C4-2B (cell line): Measurements from ENCODE around the gene APOBEC3C.
"Not testable (repeated sequence)": the region's sequence is repeated elsewhere in the genome, so short reads cannot be mapped to it uniquely, and the experiment has no call there.

Source experiments
- H3K27ac ChIP-seq: fragments of 450-650 bp; 2 replicates; pipeline ENCODE4 v1.5.1; 2017
- ZFX ChIP-seq: fragments of 450-650 bp; IDR thresholded peaks from 2 replicates; pipeline ENCODE4 v1.6.1; 2017
- TF ChIP-seq, protein P1 (sequence below): fragments of 450-650 bp; conservative IDR thresholded peaks from 2 replicates; pipeline ENCODE4 v1.5.1; 2017; ENCODE audit warnings: mild to moderate bottlenecking

The APOBEC3C gene

DNA sequence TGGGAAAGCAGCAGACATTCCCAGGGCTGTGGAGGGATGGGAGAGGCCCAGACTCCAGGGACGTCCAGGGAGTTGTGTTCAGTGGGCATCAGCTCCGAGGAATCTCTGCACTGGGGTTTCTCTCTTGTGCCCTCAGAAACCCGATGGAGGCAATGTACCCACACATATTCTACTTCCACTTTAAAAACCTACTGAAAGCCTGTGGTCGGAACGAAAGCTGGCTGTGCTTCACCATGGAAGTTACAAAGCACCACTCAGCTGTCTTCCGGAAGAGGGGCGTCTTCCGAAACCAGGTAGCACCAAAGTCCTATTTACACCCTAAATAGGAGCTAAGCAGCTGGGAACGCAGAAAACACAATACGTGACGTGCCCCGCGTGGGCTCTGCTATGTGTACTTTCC lies 15.2 kb downstream of the APOBEC3C start:
- no peak for TF ChIP-seq ZFX
- TF ChIP-seq, protein P1, sequence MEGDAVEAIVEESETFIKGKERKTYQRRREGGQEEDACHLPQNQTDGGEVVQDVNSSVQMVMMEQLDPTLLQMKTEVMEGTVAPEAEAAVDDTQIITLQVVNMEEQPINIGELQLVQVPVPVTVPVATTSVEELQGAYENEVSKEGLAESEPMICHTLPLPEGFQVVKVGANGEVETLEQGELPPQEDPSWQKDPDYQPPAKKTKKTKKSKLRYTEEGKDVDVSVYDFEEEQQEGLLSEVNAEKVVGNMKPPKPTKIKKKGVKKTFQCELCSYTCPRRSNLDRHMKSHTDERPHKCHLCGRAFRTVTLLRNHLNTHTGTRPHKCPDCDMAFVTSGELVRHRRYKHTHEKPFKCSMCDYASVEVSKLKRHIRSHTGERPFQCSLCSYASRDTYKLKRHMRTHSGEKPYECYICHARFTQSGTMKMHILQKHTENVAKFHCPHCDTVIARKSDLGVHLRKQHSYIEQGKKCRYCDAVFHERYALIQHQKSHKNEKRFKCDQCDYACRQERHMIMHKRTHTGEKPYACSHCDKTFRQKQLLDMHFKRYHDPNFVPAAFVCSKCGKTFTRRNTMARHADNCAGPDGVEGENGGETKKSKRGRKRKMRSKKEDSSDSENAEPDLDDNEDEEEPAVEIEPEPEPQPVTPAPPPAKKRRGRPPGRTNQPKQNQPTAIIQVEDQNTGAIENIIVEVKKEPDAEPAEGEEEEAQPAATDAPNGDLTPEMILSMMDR: no peak
- no peak overlapping the region for H3K27ac ChIP-seq

DNA sequence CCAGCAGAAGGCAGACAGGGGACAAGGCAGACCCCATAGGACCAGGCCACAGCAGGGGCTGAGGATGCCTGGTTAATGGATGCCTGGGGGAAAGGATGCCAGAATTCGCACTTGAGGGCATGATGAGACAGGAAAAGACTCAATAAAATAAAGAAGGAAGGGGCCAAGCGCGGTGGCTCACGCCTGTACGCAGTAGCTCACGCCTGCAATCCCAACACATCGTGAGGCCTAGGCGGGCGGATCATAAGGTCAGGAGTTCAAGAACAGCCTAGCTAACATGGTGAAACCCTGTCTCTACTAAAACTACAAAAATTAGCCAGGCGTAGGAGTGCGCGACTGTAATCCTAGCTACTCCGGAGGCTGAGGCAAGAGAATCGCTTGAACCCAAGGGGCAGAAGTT lies 16.6 kb downstream of the APOBEC3C start:
- no peak overlapping the region for H3K27ac ChIP-seq
- no peak for TF ChIP-seq ZFX
- TF ChIP-seq, protein P1: no peak

DNA sequence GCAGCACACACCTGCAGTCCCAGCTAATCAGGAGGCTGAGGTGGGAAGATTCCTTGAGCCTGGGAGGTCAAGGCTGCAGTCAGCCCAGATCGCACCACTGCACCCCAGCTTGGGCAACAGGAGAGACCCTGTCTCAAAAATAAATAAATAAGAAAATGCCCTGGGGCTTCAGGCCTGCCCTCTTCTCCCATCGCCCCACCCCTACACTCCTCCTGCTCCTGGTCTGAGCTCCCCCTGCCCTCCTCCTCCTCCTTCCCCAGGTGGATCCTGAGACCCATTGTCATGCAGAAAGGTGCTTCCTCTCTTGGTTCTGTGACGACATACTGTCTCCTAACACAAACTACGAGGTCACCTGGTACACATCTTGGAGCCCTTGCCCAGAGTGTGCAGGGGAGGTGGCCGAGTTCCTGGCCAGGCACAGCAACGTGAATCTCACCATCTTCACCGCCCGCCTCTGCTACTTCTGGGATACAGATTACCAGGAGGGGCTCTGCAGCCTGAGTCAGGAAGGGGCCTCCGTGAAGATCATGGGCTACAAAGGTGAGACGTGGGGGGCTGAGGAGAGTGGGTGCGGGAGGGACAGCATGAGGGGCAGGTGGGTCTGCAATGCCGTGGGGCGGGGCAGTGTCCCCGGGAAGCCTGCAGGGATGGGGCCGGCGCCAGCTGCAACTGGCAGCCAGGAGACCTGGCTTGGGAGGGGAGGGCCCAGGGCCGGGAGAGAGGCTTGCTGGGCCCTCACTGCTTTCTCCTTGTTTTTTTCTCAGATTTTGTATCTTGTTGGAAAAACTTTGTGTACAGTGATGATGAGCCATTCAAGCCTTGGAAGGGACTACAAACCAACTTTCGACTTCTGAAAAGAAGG lies 17.6 kb downstream of the APOBEC3C start:
- H3K27ac ChIP-seq: not testable (repeated sequence)

DNA sequence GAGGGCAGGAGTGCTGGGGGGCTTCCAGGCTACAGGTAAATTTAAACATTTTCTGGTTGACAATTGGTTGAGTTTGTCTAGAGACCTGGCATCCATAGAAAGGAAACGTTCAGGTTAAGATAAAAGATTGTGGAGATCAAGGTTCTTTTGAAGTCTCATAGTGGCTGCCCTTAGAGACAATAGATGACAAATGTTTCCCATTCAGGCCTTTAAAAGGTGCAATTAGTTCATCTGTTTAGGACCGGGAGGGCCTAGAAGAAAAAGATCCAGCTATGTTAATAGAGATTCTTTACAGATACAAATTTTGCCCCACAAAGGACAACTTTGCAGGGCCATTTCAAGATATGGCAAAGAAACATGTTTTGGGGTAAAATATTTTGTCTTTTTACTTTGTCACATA lies 23.0 kb downstream of the APOBEC3C start:
- H3K27ac ChIP-seq: not testable (repeated sequence)

DNA sequence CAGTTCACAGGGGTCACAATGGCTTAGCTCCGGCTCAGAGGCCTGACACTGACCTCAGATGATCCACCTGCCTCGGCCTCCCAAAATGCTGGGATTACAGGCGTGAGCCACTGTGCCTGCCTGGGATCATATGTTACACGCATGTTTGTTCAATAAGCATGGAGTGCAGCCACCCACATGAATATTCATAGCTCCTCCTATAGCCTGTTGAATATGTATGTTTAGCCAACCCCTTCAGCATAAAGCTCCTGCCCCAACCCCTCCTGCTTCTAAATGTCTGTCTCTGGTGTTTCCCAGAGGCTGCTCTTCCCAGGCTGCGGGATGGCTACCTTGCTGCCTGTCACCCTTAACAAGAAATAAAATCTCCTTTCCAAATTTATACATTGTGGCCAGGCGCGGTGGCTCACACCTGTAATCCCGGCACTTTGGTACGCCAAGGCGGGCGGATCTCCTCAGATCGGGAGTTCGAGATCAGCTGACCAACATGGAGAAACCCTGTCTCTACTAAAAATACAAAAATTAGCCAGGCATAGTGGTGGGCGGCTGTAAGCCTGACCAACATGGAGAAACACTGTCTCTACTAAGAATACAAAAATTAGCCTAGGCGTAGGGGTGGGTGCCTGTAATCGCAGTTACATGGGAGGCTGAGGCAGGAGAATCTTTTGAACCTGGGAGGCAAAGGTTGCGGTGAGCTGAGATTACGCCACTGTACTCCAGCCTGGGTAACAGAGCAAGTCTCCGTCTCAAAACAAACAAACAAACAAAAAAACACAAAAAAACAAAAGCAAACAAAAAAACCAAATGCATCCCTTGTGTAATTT lies 25.5 kb downstream of the APOBEC3C start:
- peak overlapping the region; percentile 56; the same call in 1 of the 2 replicates for H3K27ac ChIP-seq
- TF ChIP-seq, protein P1: no peak
- TF ChIP-seq ZFX: no peak

DNA sequence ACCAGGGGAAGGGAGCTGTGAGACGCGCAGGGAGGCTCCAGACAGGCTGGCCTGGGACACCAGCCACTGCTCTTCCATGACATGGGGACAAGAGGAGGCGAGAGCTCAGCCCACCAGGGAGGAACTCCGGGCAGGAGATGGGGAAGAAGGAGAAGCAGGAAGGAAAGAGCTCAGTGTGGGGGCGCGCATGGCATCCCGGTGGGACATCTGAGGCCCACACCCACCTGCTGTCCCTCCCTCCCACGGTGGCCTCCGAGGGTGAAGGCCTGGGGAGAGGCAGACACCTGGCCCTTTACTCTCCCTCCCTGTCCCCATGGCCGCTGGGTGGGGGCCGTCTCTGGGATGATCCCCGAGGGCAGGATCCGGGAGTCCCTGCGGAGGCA lies 26.1 kb downstream of the APOBEC3C start:
- H3K27ac ChIP-seq: peak overlapping the region; percentile 56; the same call in 1 of the 2 replicates

DNA sequence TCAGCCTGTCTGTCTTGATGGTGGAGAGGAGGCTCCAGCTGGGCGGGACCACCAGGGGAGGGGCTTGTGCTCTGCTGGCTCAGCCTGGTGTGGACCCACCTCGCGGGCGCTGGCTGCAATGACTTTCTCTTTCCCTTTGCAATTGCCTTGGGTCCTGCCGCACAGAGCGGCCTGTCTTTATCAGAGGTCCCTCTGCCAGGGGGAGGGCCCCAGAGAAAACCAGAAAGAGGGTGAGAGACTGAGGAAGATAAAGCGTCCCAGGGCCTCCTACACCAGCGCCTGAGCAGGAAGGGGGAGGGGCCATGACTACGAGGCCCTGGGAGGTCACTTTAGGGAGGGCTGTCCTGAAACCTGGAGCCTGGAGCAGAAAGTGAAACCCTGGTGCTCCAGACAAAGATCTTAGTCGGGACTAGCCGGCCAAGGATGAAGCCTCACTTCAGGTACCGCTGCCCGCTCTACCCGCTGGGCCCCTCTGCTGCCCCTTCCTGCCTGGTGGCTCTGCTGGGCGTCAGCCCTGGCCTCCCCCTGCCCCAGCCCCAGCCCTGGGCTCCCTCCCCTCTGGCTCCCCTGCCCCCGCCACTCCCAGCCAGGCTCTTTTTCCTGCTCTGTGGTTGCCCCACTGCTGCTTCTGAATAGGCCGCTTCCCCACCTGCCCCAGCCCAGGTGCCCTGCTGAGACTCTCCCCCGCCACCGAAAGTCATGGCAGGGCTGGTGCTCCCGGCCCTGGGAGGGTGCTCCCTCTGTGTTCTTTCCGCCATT lies 26.7 kb downstream of the APOBEC3C start, which contains the start of gene APOBEC3F:
Gene APOBEC3F (plus strand): TSS at position 327 of the 759 bp plus-strand sequence. CDS start 97 bp downstream, at position 424.
- H3K27ac ChIP-seq: peak within 1 kb of the TSS; percentile 56; the same call in 1 of the 2 replicates

DNA sequence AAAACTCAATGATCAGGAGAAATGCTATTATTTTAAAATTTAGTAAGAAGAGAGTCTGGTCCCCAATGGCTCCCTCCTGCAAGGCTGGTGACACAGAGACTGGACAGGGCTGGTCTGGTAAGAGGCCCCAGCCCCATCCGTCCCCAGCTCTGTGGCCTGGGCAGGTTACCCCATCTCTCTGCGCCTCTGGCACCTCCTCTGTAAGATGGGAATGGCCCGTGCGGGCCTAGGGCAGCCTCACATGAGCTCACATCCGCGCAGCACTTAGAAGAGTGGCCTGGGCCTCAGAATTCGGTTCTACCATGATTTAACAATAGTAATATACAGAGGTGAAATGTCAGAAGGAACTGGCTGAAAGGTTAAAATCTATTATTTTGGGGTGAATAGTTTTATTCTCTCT lies 27.9 kb downstream of the APOBEC3C start:
- TF ChIP-seq, protein P1: no peak
- no peak for TF ChIP-seq ZFX
- H3K27ac ChIP-seq: no peak overlapping the region

DNA sequence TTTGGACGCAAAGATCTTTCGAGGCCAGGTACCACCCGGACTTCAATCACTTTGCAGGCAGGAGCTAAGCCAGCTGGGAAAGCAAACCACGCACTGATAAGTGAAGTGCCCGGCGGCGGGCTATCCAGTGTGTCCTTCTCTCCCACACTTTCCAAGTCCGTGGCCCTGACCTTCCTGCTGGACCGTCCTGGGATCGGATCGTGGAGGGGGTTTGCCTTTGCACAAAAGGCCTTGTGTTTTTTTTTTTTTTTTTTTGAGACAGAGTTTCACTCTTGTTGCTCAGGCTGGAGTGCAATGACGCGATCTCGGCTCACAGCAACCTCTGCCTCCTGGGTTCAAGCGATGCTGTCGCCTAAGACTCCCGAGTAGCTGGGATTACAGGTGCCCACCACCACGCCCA lies 29.0 kb downstream of the APOBEC3C start:
- not testable (repeated sequence) for H3K27ac ChIP-seq

DNA sequence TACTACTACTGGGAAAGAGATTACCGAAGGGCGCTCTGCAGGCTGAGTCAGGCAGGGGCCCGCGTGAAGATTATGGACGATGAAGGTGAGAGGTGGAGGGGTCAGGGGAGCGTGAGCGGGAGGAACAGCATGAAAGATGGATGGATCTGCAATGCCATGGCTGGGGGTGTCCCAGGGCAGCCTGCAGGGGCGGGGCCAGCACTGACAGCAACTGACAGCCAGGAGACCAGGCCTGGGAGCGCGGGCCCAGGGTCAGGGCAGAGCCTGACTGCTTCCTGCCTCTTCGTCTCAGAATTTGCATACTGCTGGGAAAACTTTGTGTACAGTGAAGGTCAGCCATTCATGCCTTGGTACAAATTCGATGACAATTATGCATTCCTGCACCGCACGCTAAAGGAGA lies 31.1 kb downstream of the APOBEC3C start:
- H3K27ac ChIP-seq: not testable (repeated sequence)

DNA sequence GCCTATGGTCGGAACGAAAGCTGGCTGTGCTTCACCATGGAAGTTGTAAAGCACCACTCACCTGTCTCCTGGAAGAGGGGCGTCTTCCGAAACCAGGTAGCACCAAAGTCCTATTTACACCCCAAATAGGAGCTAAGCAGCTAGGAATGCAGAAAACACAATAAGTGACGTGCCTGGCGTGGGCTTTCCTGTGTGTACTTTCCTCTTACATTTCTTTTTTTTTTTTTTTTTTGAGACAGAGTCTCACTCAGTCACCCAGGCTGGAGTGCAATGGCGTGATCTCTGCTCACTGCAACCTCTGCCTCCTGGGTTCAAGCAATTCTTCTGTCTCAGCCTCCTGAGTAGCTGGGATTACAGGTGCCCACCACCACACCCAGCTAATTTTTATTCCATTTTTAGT lies 35.4 kb downstream of the APOBEC3C start:
- H3K27ac ChIP-seq: not testable (repeated sequence)

DNA sequence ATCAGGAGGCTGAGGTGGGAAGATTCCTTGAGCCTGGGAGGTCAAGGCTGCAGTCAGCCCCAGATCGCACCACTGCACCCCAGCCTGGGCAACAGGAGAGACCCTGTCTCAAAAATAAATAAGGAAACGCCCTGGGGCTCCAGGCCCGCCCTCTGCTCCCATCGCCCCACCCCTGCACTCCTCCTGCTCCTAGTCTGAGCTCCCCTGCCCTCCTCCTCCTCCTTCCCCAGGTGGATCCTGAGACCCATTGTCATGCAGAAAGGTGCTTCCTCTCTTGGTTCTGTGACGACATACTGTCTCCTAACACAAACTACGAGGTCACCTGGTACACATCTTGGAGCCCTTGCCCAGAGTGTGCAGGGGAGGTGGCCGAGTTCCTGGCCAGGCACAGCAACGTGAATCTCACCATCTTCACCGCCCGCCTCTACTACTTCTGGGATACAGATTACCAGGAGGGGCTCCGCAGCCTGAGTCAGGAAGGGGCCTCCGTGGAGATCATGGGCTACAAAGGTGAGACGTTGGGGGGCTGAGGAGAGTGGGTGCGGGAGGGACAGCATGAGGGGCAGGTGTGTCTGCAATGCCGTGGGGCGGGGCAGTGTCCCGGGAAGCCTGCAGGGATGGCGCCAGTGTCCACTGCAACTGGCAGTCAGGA lies 37.9 kb downstream of the APOBEC3C start:
- not testable (repeated sequence) for H3K27ac ChIP-seq
